ENCODE data around the gene AUP1.
"Not testable (repeated sequence)": the region's sequence is repeated elsewhere in the genome, so short reads cannot be mapped to it uniquely, and the experiment has no call there.

Gene AUP1

DNA sequence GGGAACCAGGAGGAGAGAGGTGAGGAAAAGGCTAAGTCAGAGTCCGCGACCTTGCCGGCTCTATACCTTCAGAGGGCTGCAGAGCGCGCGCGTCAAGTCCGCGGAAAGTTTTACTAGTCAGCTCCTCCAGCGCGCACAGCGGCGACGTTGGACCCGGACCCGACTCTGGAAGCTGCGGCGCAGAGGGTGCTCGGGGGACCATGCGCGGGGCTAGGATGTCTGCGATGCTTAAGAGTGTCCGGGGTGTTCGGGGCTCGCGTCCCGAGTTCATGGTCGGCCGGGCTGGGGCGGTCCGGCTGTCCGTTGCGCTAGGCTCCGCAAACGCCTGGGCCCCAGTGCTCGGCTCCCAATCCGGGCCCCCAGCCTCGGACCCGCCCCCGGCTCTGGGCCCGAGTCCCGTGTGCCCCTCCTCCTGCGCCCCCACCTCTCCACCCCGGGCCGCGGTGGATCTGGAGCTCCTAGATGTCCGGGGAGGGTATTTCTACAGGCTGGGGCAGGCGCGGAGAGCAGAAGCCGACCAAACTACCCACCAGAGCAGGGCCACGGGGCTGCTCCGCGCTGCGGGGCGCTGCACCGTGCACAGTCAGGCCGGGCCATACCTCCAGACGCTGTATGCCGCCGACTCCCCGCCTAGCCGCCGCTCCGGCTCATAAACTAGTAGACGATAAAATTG, 30.1 kb downstream of the AUP1 start, which contains the start of gene LBX2:
LBX2 (minus strand) TSS at position 337 of the 673 bp plus-strand sequence; CDS start at position 271, 66 bp downstream.
- no peak for DNase-seq (ENCODE audit: low read depth in 1 of 2, low spot score in 1 of 2)

DNA sequence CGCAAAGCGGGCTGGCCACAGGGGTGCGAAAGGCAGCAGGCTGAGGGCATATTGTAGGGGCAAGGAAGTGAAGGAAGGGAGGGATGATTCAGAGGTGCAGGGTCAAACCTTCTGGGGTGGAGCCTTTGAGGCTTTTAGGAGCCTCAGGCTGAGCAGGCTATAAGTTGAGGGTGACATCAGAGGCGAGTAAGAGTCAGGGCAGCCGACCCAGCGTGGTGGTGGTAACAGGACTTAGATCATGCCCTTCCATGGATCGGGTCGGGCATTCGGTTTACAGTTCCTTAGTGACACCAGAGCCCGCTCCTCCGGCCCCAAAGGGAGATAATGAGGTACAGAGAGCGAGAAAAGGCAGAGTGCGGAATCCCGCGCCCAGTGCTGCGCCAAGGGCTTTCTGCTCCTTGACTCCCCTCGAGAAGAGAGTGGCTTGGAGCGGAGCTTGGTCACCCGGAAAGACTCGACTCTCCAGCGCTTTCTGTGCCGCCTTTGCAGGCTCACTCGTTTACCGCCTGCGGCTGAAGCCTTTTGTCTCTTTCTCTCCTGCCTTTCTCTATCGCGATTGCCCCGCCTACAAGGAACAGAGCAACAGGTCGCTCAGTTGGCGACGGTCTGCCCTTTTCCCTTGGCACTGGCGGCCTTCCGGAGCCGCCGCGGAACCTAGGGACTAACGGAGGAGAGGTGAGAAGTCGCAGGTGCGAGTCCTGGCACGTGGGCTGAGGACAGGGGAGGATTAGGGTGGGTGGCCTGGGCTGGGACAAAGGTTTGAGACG, 30.8 kb downstream of the AUP1 start:
- no peak for DNase-seq (ENCODE audit: low read depth in 1 of 2, low spot score in 1 of 2)

GRCh38 chr2:74497777-74498499, 31.6 kb downstream of the AUP1 start:
- DNase-seq (ENCODE audit: low read depth in 1 of 2, low spot score in 1 of 2): no peak

DNA sequence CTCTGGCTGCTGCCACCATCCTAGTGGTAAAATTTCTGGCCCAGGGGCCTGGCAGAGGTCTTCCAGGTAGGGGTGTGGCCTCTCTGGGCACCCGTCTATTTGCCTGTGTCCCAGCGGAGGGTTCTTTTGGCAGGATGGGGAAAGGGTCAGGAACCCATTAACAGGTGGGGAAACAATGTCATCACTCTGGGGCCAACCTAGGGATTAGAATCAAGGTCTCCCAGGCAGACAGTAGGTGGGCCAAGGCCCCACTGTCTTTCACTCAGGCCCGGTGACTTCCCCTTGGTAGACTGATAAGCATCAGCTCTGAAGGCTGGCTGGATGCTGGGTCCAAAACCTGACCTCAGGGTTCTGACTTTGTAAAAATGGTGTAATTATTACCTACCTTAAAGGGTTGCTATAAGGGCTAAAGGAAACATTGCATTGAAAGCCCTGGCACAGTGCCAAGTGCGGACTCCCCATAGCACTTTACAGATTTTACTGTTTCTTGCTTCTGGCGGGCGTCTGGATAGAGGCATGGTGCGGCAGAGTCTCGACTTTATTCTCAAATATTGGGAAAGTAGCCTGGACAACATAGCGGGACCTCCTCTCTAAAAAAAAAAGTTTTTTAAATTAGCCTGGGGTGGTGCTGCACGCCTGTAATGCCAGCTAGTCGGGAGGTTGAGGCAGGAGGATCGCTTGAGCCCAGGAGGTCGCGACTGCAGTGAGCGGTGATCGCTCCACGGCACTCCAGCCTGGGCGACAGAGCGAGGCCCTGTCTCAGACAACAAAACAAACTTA, 32.3 kb downstream of the AUP1 start:
- no peak for DNase-seq (ENCODE audit: low read depth in 1 of 2, low spot score in 1 of 2)

DNA sequence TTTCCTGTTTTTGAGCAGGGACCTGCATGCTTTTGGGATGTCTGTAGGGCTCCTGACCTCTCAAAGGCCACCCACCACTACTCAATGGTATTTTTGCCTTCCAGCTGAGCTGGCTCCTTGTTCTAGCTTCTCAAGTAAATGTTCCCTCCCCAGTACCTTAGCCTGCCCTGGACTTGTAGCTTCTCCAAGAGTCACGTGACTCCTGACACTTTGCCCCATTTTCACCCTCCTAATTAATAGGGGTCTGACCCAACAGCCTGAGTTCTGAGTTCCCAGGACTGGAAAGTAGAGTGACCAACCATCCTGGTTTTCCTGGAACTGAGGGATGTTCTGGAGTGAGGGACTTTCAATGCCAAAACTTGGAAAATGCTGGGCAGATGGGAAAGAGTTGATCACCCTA, 34.1 kb downstream of the AUP1 start:
- DNase-seq (ENCODE audit: low read depth in 1 of 2, low spot score in 1 of 2): no peak

- no peak for DNase-seq (ENCODE audit: low read depth in 1 of 2, low spot score in 1 of 2)
These were observed 36.0 kb downstream of the AUP1 start for GRCh38 chr2:74493546-74493945.

DNA sequence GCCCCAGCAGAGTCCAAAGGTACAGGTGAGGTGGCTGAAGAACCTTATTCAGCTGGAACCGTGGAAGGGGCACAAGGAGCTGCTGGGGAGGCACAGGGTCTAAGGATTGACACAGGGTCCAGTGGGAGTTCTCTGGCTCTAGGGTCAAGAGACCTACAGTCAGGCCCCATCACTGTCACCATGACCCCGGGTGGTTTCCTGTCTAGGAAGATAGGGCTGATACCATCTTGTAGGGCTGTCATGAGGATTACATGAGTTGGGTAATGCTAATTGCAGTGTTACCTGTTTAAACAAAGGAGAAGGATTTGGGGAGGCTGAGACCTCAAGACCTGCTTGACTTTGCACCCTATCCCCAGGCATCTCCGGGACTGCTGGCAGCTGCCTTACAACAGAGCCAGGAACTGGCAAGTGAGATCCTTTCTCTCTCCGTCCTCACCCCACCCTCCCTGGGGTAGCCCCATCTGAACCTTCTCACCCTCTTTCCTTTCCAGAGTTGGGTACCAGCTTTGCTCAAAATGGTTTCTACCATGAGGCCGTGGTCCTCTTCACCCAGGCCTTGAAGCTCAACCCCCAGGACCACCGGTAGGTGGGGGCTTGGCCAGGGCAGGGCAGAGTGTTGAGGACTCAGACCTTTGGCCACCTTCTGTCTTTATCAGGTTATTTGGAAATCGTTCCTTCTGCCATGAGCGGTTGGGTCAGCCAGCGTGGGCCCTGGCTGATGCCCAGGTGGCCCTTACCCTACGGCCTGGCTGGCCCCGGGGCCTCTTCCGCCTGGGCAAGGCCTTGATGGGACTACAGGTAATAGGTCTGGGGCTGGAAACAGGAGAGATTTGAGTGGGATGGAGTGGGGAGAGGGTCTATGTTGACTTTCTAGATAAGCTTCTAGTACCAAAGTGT, 37.6 kb downstream of the AUP1 start:
- no peak for DNase-seq (ENCODE audit: low read depth in 1 of 2, low spot score in 1 of 2)

DNA sequence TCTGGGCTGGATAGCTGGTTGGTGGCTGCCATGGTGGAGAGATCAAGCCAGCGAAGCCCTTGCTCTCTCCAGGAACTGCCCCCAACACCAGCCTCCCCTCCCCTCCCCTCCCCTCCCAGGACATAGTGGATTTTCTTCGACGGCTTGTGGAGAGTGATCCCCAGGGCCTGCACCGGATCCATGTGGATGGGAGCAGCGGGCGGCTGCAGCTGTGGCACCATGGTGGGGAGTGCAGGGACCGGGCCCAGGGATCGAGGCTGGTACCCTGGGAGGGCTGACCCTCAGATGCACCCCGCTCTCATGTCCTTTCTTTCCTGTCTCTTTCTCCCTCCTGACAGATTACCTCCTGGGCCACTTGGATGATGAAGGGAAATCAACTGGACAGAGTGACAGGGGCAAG, 39.6 kb downstream of the AUP1 start:
- DNase-seq (ENCODE audit: low read depth in 1 of 2, low spot score in 1 of 2): no peak

DNA sequence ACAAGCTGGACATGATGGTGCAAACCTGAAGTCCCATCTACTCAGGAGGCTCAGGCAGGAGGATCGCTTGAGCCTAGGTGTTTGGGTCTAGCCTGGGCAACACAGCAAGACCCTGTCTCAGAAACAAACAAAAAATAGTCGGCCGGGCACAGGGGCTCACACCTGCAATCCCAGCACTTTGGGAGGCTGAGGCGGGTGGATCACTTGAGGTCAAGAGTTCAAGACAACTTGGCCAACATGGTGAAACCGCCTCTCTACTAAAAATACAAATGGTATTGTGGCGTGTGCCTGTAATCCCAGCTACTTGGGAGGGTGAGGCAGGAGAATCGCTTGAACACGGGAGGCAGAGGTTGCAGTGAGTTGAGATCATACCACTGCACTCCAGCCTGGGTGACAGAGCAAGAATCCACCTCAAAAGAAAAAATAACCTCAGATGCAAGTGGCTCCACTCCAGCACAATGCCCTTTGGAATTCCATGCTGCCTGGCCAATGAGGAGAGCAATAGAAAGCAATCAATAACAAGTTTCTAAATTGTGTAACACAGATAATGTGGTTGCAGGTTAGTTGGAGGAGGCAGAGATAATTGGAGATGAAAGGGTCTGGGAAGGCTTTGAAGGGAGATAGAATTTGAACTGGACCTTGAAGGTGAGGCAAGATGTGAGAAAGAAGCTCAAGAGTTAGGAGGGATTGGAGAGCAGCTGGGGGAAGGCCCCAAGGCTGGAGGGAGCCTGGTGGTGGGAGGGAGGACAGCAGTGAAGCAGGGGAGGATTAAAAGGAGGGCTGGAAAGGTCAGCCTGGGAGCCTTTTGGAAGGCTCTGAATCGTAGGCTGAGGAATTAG, 40.6 kb downstream of the AUP1 start:
- DNase-seq (ENCODE audit: low read depth in 1 of 2, low spot score in 1 of 2): no peak

DNA sequence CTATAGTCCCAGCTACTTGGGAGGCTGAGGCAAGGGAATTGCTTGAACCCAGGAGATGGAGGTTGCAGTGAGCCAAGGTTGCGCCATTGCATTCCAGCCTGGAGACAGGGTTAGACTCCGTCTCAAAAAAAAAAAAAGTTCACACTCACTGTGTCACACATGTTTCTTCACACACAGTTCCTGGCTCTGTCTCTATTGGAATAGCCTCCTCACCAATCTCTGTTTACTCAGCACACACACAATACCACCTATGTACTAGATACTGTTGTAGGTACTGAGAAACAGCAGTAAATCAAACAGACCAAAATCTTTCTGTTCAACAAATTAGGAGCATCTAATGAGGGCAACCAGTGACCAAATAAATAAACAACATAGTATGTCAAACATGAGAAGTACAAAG, 43.4 kb downstream of the AUP1 start:
- DNase-seq (ENCODE audit: low read depth in 1 of 2, low spot score in 1 of 2): no peak

- not testable (repeated sequence) for DNase-seq (ENCODE audit: low read depth in 1 of 2, low spot score in 1 of 2)
These were observed 45.8 kb downstream of the AUP1 start for GRCh38 chr2:74483675-74484164.

DNA sequence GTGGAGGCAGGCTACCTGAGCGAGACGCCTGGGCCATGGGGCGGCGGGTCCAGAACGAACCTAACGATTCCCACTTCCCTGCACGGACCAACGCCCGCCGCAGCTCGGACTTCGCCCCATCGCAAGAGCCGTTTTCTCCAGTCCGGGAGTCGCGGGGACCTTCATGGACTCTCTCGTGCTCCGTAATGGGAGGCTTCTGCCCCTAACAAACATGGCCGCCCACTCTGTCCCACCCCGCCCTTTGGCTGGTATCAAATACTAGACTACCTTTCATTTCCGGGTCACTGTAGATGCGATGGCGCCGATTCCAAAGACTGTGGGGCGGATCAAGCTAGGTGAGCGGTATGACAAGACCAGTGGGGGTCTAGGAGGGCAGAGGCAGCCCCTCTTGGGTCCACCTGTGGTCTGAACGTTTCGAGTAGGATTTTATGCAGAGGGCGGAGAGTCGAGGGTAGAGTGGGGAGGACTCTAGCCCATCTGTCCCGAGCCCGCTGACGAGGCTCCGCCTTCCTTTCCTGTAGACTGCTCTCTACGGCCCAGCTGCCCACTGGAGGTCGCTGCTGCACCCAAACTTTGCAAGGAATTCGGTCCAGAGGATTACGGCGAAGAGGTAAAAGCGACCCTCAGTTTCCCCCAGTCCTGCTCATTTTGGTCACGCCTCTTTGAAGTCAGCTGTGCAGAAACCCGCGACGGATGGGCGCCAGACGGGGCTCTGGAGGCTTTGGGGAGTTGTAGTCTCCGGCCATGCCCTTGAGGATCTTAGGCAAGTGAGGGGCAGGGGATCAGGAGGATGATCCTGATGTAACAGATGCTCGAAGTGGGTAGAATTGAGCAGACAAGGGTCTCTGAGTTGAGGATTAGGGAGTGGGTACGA, 46.5 kb downstream of the AUP1 start, which contains the start of the genes CCDC142 and TTC31:
CCDC142 (minus strand) TSS at position 198 of the 874 bp plus-strand sequence; CDS start at position 37, 161 bp downstream.
TTC31 (plus strand) TSS at position 281 of the 874 bp plus-strand sequence; CDS start at position 296, 15 bp downstream.
- DNase-seq (ENCODE audit: low read depth in 1 of 2, low spot score in 1 of 2): peak; percentile 81 to 84

GRCh38 chr2:74481961-74482800, 47.3 kb downstream of the AUP1 start:
- DNase-seq (ENCODE audit: low read depth in 1 of 2, low spot score in 1 of 2): no peak

- no peak for DNase-seq (ENCODE audit: low read depth in 1 of 2, low spot score in 1 of 2)
These were observed 48.1 kb downstream of the AUP1 start for GRCh38 chr2:74481431-74481830.
